GM18519 (cell line): ENCODE results near the gene OR8J3.
"Not testable (repeated sequence)": the region's sequence is repeated elsewhere in the genome, so short reads cannot be mapped to it uniquely, and the experiment has no call there.

Source experiments
- ATAC-seq: cut with Tn5 transposase; IDR thresholded peaks from one replicate; pipeline ENCODE4 v1.9.1; 2021; ENCODE audit warnings: mild to moderate bottlenecking, moderate library complexity; ENCODE audit not compliant: unreplicated experiment, low FRiP score

The OR8J3 gene, protein sequence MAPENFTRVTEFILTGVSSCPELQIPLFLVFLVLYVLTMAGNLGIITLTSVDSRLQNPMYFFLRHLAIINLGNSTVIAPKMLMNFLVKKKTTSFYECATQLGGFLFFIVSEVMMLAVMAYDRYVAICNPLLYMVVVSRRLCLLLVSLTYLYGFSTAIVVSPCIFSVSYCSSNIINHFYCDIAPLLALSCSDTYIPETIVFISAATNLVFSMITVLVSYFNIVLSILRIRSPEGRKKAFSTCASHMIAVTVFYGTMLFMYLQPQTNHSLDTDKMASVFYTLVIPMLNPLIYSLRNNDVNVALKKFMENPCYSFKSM

DNA sequence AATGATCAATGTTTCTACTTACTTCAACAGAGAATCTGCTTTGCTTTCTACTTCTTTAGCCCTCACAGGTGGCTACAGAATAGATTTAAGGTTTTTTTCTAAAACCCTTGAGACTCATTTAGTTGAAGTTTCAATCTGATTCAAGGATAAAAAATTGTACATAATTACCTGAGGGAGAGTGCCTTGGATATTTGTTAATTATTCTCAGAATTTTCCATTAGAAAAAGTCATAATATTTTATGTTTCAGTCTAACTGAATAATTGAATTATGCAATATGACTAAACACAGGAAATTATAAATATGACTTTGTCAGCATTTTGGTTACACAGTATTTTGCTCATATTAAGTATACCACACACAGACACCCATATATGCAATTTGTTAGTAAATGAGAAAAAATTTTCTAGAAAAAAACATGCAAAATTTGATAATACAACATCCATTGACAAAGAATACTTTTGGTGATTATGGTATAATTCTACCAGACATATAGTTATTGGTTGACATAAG, at the start of gene OR8J3:
Gene OR8J3, minus strand, starts transcription at position 51 of the 511 bp plus-strand sequence. CDS start 2,483 bp downstream, outside the sequence.
- ATAC-seq, result no peak

DNA sequence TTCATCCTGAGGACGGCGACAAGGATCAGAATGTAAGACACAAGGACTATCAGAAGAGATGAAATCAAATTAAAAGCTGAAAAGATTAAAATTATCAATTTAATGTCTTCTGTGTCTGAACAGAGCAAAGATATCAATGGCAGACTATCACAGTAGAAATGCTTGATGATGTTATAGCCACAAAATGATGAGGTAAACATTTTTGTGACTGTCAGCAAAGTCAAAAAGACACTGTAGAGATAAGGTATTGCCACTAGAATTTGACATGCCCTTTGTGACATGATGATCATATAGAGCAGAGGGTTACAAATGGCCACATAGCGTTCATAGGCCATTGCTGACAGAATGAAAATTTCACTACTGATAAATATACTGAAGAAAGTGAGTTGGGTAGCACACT, 48.6 kb upstream of the OR8J3 start:
- ATAC-seq, result no peak

- no peak for ATAC-seq
These were observed 43.5 kb upstream of the OR8J3 start for GRCh38 chr11:56183459-56183858.

GRCh38 chr11:56176318-56176717, 36.3 kb upstream of the OR8J3 start, which contains the start of gene OR5J2:
Gene OR5J2 (plus strand): TSS chr11:56176618. CDS start chr11:56176618, 0 bp downstream.
- ATAC-seq, result no peak

DNA sequence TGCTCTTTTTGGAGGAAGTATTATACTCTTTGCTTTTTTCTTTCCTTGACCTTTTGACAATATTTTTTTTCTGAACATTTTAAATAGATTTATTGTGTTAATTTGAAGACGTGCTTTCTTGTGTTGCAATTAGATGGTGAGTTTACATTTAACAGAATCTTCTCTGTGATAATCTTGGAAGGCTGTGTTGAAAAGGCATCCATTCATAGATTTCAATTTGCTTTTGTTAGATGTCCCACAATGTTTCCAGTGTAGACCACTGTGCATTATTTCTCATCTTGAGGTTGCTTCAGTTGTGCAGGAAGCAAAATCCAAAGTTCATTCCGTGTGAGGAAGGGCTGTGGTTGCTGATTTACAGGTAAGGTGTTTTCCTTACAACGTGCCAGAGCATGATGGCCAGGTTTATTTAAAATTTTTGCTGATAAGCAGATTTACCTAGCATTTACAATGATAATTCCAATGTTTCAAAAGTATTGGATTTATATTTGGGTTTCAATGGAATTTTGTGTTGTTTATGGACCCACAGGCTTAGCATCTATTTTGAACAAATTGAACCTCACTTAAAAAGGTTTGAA, 32.3 kb upstream of the OR8J3 start:
- no peak for ATAC-seq

- ATAC-seq, result no peak
These were observed 23.8 kb upstream of the OR8J3 start for GRCh38 chr11:56163804-56164203.

DNA sequence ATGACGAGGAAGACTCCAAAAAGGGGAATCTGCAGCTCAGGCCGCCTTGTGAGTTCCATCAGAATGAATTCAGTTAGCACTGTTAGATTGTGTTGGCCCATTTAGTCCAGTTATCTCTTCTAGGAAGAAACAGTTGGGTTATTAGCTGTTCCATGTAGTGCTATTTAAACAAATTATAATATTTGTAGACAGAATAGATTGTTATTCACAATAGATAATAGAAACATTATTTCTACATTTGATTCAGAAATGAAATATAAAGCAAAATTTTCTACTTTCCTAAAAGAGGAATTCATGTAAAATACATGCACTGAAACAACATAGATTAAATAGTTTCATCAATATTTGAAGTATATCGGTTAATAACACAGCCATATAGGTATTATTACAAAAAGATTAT, 20.2 kb upstream of the OR8J3 start, which contains the start of gene OR8K5:
Gene OR8K5, minus strand, starts transcription at position 101 of the 400 bp plus-strand sequence. Its CDS starts 0 bp downstream, at position 101.
- no peak for ATAC-seq

- ATAC-seq, result no peak
These were observed 12.3 kb upstream of the OR8J3 start for GRCh38 chr11:56152333-56152732.

- ATAC-seq, result no peak
These were observed 11.4 kb upstream of the OR8J3 start for GRCh38 chr11:56151376-56151775.

DNA sequence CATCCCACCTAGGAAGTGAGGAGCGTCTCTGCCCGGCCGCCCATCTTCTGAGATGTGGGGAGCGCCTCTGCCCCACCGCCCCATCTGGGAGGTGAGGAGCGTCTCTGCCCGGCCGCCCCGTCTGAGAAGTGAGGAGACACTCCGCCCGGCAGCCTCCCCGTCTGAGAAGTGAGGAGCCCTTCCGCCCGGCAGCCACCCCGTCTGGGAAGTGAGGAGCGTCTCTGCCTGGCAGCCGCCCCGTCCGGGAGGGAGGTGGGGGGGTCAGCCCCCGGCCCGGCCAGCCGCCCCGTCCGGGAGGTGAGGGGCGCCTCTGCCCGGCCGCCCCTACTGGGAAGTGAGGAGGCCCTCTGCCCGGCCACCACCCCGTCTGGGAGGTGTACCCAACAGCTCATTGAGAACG, 3.7 kb upstream of the OR8J3 start:
- ATAC-seq, result not testable (repeated sequence)

GRCh38 chr11:56122073-56122472, 17.9 kb downstream of the OR8J3 start, which contains the start of gene OR8H3:
Gene OR8H3 (plus strand): TSS chr11:56122373. CDS start chr11:56122373, 0 bp downstream.
- no peak for ATAC-seq

DNA sequence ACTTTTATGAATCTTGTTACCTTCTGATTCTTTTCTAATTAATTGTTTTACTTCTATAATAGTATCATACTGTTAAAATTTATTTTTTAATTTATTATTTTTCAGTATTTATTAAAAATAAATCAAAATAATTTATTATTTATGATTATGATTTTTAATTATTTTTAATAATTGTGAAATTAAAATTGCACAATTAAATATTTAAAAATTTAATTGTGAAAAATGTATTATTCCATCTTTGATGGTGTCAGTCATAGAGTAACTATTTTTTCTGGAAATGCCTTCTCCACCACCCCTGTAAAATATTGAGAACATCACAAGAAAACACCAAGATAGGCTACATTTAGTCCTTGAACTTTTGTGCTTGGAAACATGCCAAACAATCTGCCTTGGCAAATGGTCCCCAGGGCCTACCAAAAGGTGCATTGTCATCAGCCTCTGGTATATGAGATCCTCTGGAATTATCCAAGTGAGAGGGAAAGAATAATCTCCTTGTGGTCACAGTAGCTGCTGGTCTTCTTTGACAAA, 36.7 kb downstream of the OR8J3 start, which contains the start of gene OR8H2:
Gene OR8H2, plus strand, starts transcription at position 478 of the 528 bp plus-strand sequence. CDS start 1,356 bp downstream, outside the sequence.
- ATAC-seq, result no peak

DNA sequence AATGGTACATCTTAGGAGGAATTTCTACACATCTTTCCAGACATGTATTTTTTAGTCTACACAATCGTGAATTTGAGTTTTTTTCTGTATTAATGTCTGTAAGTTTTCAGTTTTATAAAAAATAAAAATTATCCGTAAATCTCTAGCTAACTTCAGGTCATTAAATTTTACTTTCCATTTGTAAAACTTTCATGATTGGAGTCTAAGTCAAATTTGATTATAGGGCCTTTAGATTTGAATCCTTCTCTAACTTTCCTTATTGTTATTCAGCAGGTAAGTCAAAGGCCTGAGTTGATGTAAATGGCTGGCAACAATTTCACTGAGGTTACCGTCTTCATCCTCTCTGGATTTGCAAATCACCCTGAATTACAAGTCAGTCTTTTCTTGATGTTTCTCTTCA, 47.0 kb downstream of the OR8J3 start, which contains the start of gene OR8I2:
Gene OR8I2, plus strand, starts transcription at position 301 of the 400 bp plus-strand sequence. Its CDS starts 0 bp downstream, at position 301.
- no peak for ATAC-seq

GRCh38 chr11:56089697-56090096, 50.3 kb downstream of the OR8J3 start:
- ATAC-seq, result no peak
